Kidney (tissue), 14 donors: Measurements from ENCODE around the gene FUT8. TPM values are rescaled to one million over a fixed set of nuclear protein-coding genes. Genes with fewer than 3 reads are reported as not detected.

Experiments used
- DNase-seq, 5 donors: peaks; one replicate each; pipeline ENCODE4 v3.0.0-alpha.2; 2013 to 2020
- FAIRE-seq: peaks from 2 replicates; lab custom pipeline; 2012; peaks lifted over from hg19 to GRCh38; lab: Jason Lieb, UNC
- H3K27ac ChIP-seq, 2 donors: one replicate each; pipeline ENCODE4 v1.7.0; 2013; ENCODE audit warnings: low read depth in 2 of 2, low read length in 2 of 2, inconsistent platforms in 1 of 2
- H3K27me3 ChIP-seq: one replicate; pipeline ENCODE4 v1.7.1; 2013; ENCODE audit warnings: low read length, inconsistent platforms; ENCODE audit not compliant: control insufficient read depth, insufficient read depth
- H3K36me3 ChIP-seq, 3 donors: one replicate each; pipeline versions ENCODE4 v1.7.0 to v1.7.1; 2013; ENCODE audit warnings: low read length in 3 of 3, control low read depth in 1 of 3, inconsistent platforms in 1 of 3; ENCODE audit not compliant: insufficient read depth in 3 of 3, control insufficient read depth in 2 of 3
- H3K4me1 ChIP-seq, 3 donors: one replicate each; pipeline versions ENCODE4 v1.7.0 to v1.7.1; 2013; ENCODE audit warnings: low read length in 3 of 3, inconsistent platforms in 1 of 3, low read depth in 1 of 3; ENCODE audit not compliant: control insufficient read depth in 2 of 3, insufficient read depth in 2 of 3
- H3K4me3 ChIP-seq, 3 donors: one replicate each; pipeline versions ENCODE4 v1.7.0 to v1.8.1; 2013; ENCODE audit warnings: low read length in 3 of 3, control low read depth in 1 of 3, inconsistent platforms in 1 of 3
- H3K9ac ChIP-seq, 3 donors: one replicate each; pipeline versions ENCODE4 v1.7.0 to v1.7.1; 2013; ENCODE audit warnings: low read length in 3 of 3, control low read depth in 1 of 3, inconsistent platforms in 1 of 3
- H3K9me3 ChIP-seq, 3 donors: one replicate each; pipeline versions ENCODE4 v1.7.0 to v1.7.1; 2013; ENCODE audit warnings: low read length in 3 of 3, control low read depth in 1 of 3, inconsistent platforms in 1 of 3; ENCODE audit not compliant: control insufficient read depth in 2 of 3, insufficient read depth in 1 of 3
- intact Hi-C: fragments of 100-400 bp; cut with DNase I; formaldehyde crosslinking; loops from one replicate; pipeline ENCODE4 v1.11.1; 2022
- polyA plus RNA-seq: library from polyadenylated mRNA; stranded (reverse); fragments of 350-450 nt; fragmentation: Illumina TruSeq; extraction: RNeasy Lipid Tissue Mini Kit (QIAGEN cat#74804); gene quantifications from one replicate; pipeline ENCODE4 v1.2.3, GENCODE V29; 2014; ENCODE audit warnings: low read depth, low replicate concordance; ENCODE audit not compliant: insufficient read depth
- total RNA-seq: library from RNA; stranded (reverse); fragmentation: NEBNext Ultra II Directional; extraction: Animal tissue kit (Norgen Biotek cat#: 25700); gene quantifications from one replicate; pipeline ENCODE4 v1.2.1, GENCODE V29; 2021
- TF ChIP-seq, protein P1 (sequence below): IDR thresholded peaks from 3 replicates; pipeline ENCODE4 v1.5.1; 2012; ENCODE audit warnings: mild to moderate bottlenecking, moderate library complexity, borderline replicate concordance; ENCODE audit not compliant: insufficient read depth; ENCODE audit errors: extremely low read depth
- donor health status: control.
- donor health status: control.
- donor health status: control.
- donor health status: control.
- donor health status: control.
- donor health status: DM: yes; HTN: yes; CAD: no.
- donor health status: Normal renal cell carcinoma (clear cell type).

Gene FUT8
- total and polyA plus RNA-seq, 2 donors from 2014 or later: 8.2 to 49.6 TPM

DNA sequence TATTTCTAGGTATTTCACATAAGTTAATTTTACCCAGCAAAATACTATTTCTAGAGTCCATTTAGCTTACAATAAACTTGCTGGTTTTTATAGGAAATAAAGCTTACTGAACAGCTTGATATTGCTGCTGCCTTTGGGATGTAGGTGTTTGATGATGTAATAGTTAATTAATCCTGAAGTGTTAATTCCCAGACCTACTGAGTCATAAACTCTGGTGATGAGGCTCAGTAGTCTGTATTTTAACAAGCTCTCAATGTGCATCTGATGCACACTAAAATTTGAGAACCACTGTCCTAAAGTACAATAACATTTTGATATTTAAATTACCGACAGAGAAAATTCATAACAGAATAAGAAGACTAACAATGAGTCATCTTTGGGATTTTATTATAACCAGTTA, 168.4 kb downstream of the FUT8 start:
- Histone ChIP-seq H3K4me3 (no peak overlapping the region), H3K27me3 (no peaks in the 10 kb centered on the region), H3K9ac (no peak overlapping the region), H3K27ac (no peak overlapping the region), H3K36me3 (no peaks in the 10 kb centered on the region), H3K9me3 (no peaks in the 10 kb centered on the region), H3K4me1 (no peaks in the 10 kb centered on the region)
- no peak for DNase-seq
- TF ChIP-seq, protein P1, sequence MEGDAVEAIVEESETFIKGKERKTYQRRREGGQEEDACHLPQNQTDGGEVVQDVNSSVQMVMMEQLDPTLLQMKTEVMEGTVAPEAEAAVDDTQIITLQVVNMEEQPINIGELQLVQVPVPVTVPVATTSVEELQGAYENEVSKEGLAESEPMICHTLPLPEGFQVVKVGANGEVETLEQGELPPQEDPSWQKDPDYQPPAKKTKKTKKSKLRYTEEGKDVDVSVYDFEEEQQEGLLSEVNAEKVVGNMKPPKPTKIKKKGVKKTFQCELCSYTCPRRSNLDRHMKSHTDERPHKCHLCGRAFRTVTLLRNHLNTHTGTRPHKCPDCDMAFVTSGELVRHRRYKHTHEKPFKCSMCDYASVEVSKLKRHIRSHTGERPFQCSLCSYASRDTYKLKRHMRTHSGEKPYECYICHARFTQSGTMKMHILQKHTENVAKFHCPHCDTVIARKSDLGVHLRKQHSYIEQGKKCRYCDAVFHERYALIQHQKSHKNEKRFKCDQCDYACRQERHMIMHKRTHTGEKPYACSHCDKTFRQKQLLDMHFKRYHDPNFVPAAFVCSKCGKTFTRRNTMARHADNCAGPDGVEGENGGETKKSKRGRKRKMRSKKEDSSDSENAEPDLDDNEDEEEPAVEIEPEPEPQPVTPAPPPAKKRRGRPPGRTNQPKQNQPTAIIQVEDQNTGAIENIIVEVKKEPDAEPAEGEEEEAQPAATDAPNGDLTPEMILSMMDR: no peak
- no peak for FAIRE-seq
- intact Hi-C loops: no loop called here

DNA sequence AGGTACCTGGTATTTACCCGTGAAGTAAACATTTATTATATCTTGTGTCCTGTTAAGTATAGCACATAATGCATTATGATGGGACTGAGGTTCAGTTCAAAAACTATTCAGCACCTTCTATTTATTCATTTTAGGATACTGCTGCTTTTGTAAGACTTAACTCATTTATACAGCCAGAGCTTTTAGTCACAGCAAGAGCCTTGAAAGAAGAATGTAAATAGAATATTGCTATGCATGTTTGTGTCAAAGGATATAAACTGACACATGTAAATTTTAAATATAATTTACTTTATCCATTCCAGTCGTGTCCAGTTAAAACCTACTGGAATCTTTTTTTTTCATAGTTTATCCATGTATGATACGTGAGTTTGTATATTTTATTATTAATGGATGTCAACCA, 168.8 kb downstream of the FUT8 start:
- no peak overlapping the region for H3K4me3 ChIP-seq
- DNase-seq (no peak), FAIRE-seq (no peak)
- no peak overlapping the region for H3K9ac ChIP-seq
- no peaks in the 10 kb centered on the region for H3K27me3 ChIP-seq
- no peaks in the 10 kb centered on the region for H3K4me1 ChIP-seq
- H3K9me3 ChIP-seq: no peaks in the 10 kb centered on the region
- intact Hi-C loops: no loop called here
- no peak overlapping the region for H3K27ac ChIP-seq
- TF ChIP-seq, protein P1: no peak
- H3K36me3 ChIP-seq: no peaks in the 10 kb centered on the region

DNA sequence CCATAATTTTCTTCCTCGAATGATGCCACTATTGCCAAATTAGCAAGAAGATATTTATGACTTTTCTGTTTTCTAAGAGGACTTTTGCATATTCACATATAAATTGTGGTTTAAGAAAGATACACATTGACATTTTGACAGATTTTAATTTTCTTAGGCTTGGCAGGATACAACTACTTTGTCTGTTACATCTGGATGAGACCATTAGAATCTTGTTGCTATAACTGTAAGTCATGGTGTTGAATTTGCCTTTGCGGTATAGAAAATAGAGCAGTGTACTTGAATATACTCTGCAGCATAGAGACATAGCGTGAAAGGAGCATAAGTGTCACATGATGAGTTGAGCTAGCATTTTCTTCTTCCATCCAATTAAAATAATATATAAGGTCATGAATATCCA, 169.3 kb downstream of the FUT8 start:
- Histone ChIP-seq H3K36me3 (no peaks in the 10 kb centered on the region), H3K27ac (no peak overlapping the region), H3K9me3 (no peaks in the 10 kb centered on the region), H3K4me1 (no peaks in the 10 kb centered on the region), H3K27me3 (no peaks in the 10 kb centered on the region), H3K4me3 (no peak overlapping the region), H3K9ac (no peak overlapping the region)
- FAIRE-seq (no peak), DNase-seq (no peak)
- intact Hi-C loops: no loop called here
- TF ChIP-seq, protein P1: no peak

DNA sequence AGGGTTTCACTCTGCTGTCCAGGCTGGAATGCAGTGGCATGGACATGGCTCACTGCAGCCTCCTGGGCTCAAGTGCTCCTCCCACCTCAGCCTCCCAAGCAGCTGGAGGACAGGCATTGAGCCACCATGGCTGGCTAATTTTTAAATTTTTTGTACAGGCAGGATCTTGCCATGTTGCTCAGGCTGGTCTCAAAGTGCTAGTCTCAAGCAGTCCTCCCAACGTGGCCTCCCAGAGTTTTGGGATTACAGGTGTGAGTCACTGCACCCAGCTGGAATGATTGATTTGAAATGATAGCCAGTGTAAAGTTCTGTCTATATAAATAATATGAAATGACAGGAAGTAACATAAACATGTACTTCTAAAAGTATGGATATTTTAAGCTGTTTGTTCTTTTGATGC, 172.7 kb downstream of the FUT8 start:
- Histone ChIP-seq H3K4me1 (no peaks in the 10 kb centered on the region), H3K36me3 (no peaks in the 10 kb centered on the region), H3K27ac (no peak overlapping the region), H3K9me3 (no peaks in the 10 kb centered on the region), H3K27me3 (no peaks in the 10 kb centered on the region), H3K9ac (no peak overlapping the region), H3K4me3 (no peak overlapping the region)
- intact Hi-C loops: no loop called here
- DNase-seq (no peak), FAIRE-seq (no peak)
- TF ChIP-seq, protein P1: no peak
